PC-3 (cell line): ENCODE results near the gene SMAP2. TPM values are rescaled to one million over a fixed set of nuclear protein-coding genes. Genes with fewer than 3 reads are reported as not detected.

ENCODE experiments used
- ATAC-seq: fragments of 200-7000 bp; cut with Tn5 transposase; 2 replicates; pipeline ENCODE4 v1.9.1; 2020; ENCODE audit warnings: mild to moderate bottlenecking, moderate library complexity
- BruUV-seq: library from RNA; stranded (reverse); fragments of 400-500 nt; replicated peaks from 2 replicates; lab custom pipeline; 2021; lab: Mats Ljungman, UMichigan
- CTCF ChIA-PET: fragments of 300-600 bp; sonication (Branson Sonifier 250); formaldehyde crosslinking; loops from one replicate; lab custom pipeline; 2022; ENCODE audit warnings: antibody characterized with exemption; lab: Charles Lee
- POLR2A ChIA-PET: fragments of 300-600 bp; sonication (Branson Sonifier 250); formaldehyde crosslinking; loops from one replicate; lab custom pipeline; 2022; ENCODE audit warnings: antibody characterized with exemption; ENCODE audit not compliant: unreplicated experiment; lab: Charles Lee
- DNase-seq: peaks from one replicate; pipeline ENCODE4 v3.0.0-alpha.2; 2015
- H2AFZ ChIP-seq: fragments of 300-600 bp; sonication (generic); 2 replicates; pipeline ENCODE4 v1.6.0; 2016; ENCODE audit warnings: antibody characterized with exemption, low read length
- H3F3A ChIP-seq: fragments of 300-600 bp; sonication (generic); one replicate; pipeline ENCODE4 v1.6.0; 2017; ENCODE audit warnings: antibody characterized with exemption, low read length, control low read depth, mild to moderate bottlenecking; ENCODE audit not compliant: unreplicated experiment
- H3K27ac ChIP-seq: fragments of 300-600 bp; sonication (generic); 2 replicates; pipeline ENCODE4 v1.5.1; 2016; ENCODE audit warnings: mild to moderate bottlenecking, low read length
- H3K27me3 ChIP-seq: fragments of 300-600 bp; sonication (generic); 2 replicates; pipeline ENCODE4 v1.6.1; 2016; ENCODE audit warnings: low read length, mixed read lengths
- H3K36me3 ChIP-seq: fragments of 300-600 bp; sonication (generic); 2 replicates; pipeline ENCODE4 v1.6.1; 2016; ENCODE audit warnings: low read depth, mixed run types, low read length, mixed read lengths
- H3K4me1 ChIP-seq: fragments of 300-600 bp; sonication (generic); 2 replicates; pipeline ENCODE4 v1.5.1; 2016; ENCODE audit warnings: low read length; ENCODE audit not compliant: insufficient read depth
- H3K4me2 ChIP-seq: fragments of 300-600 bp; sonication (generic); 2 replicates; pipeline ENCODE4 v1.6.0; 2016; ENCODE audit warnings: low read length
- H3K4me3 ChIP-seq: fragments of 300-600 bp; sonication (generic); 2 replicates; pipeline ENCODE4 v1.5.1; 2016; ENCODE audit warnings: mild to moderate bottlenecking, low read length, mixed read lengths
- H3K79me2 ChIP-seq: fragments of 300-600 bp; sonication (generic); 2 replicates; pipeline ENCODE4 v1.6.1; 2017; ENCODE audit warnings: low read length, mixed read lengths
- H3K9ac ChIP-seq: fragments of 300-600 bp; sonication (generic); 2 replicates; pipeline ENCODE4 v1.6.0; 2016; ENCODE audit warnings: mild to moderate bottlenecking, low read length
- H3K9me2 ChIP-seq: fragments of 300-600 bp; sonication (generic); replicated peaks from 2 replicates; pipeline ENCODE4 v1.6.1; 2016; ENCODE audit warnings: mixed run types, low read length, mixed read lengths
- H3K9me3 ChIP-seq: fragments of 300-600 bp; sonication (generic); 2 replicates; pipeline ENCODE4 v1.6.1; 2016; ENCODE audit warnings: low read length, mixed read lengths
- H4K20me1 ChIP-seq: fragments of 300-600 bp; sonication (generic); 2 replicates; pipeline ENCODE4 v1.6.1; 2016; ENCODE audit warnings: low read length, mixed read lengths
- EZH2 ChIP-seq: fragments of 300-600 bp; sonication (generic); IDR thresholded peaks from one replicate; pipeline ENCODE4 v1.6.1; 2017; ENCODE audit warnings: antibody characterized with exemption, mild to moderate bottlenecking, low read length; ENCODE audit not compliant: unreplicated experiment
- EZH2phosphoT487 ChIP-seq: fragments of 300-600 bp; sonication (generic); IDR thresholded peaks from 2 replicates; pipeline ENCODE4 v1.6.1; 2018; ENCODE audit warnings: mild to moderate bottlenecking, antibody characterized with exemption, low read length, borderline replicate concordance
- intact Hi-C: fragments of 100-400 bp; cut with micrococcal nuclease; formaldehyde crosslinking; loops from 2 replicates; pipeline ENCODE4 v1.9.0; 2023
- total RNA-seq: library from RNA; depleted of rRNA; stranded (reverse); fragments of >200 nt; gene quantifications from 2 replicates; pipeline ENCODE4 v1.2.3, GENCODE V29; 2014
- TF ChIP-seq, protein P1 (sequence below): fragments of 300-600 bp; sonication (generic); conservative IDR thresholded peaks from 2 replicates; pipeline ENCODE4 v1.5.1; 2017; ENCODE audit warnings: antibody characterized with exemption, low read depth, mild to moderate bottlenecking, low read length

The SMAP2 gene
- total RNA-seq, 1 experiment from 2014 or later = 48.1 TPM

DNA sequence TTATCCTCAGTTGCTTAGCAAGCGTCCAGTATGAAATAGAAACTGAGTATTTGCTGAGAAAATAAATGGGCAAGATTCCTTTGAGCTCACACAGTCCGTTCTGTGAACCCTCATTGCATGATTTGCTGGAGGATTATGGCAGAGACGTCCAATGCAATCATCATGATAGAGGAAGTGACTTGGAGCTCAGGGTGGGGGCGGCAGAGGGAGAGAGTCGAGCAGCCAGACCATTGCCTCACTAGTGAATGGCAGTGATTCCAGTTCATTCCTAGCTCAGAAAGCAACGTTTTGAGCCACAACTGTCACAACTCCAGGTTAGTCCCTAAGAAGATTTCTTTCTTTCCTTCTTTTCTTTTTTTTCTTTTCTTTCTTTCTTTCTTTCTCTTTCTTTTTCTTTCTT lies 28.9 kb upstream of the SMAP2 start:
- ATAC-seq (no peak), DNase-seq (no peak)
- BruUV-seq = no TSS peak
- Histone ChIP-seq H3K27ac (no peak overlapping the region), H3K4me1 (0 out of 2 replicates have a peak, but pooled peaks cover under 1% of the 10 kb centered on the region), H3K27me3 (no peaks in the 10 kb centered on the region), H3K36me3 (no peaks in the 10 kb centered on the region), H3K79me2 (no peaks in the 10 kb centered on the region), H2AFZ (peak overlapping the region; percentile 0; the same call in 1 of the 2 replicates), H3F3A (no peaks in the 10 kb centered on the region), H3K9me3 (no peaks in the 10 kb centered on the region), H3K4me2 (0 out of 2 replicates have a peak overlapping the region, but pooled peaks have one; percentile 0), H3K9me2 (no peaks in the 10 kb centered on the region), H4K20me1 (no peaks in the 10 kb centered on the region), H3K9ac (no peak overlapping the region), H3K4me3 (no peak overlapping the region)
- POLR2A ChIA-PET = interaction anchor here (0.5 kb wide), 1 partner anchor 13 kb away, joined by 4 read pairs; no protein-coding TSS in a partner anchor
- intact Hi-C loops = no loop called here
- CTCF ChIA-PET = no interaction called here
- TF ChIP-seq, protein P1, sequence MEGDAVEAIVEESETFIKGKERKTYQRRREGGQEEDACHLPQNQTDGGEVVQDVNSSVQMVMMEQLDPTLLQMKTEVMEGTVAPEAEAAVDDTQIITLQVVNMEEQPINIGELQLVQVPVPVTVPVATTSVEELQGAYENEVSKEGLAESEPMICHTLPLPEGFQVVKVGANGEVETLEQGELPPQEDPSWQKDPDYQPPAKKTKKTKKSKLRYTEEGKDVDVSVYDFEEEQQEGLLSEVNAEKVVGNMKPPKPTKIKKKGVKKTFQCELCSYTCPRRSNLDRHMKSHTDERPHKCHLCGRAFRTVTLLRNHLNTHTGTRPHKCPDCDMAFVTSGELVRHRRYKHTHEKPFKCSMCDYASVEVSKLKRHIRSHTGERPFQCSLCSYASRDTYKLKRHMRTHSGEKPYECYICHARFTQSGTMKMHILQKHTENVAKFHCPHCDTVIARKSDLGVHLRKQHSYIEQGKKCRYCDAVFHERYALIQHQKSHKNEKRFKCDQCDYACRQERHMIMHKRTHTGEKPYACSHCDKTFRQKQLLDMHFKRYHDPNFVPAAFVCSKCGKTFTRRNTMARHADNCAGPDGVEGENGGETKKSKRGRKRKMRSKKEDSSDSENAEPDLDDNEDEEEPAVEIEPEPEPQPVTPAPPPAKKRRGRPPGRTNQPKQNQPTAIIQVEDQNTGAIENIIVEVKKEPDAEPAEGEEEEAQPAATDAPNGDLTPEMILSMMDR = no peak
- no peak for TF ChIP-seq EZH2
- TF ChIP-seq EZH2phosphoT487 = no peak

DNA sequence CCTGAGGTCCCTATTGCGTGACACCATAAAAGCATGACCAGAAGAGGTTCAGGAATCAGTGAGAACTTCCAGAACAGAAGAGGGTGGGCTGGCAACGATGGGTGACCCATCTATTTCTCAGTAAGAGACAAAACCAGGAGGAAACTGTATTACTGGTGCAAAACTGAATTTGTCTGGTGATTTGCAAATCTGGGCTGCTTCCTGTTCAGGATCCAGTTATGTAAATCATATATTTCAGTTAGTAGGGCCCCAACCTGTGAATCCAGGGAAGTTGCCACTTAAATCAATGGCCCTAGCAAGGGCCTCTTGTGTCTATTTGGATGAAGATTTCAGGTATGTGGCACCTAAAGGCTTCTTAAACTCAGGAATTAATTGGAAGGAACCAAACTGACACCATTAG lies 23.1 kb upstream of the SMAP2 start:
- Histone ChIP-seq H4K20me1 (no peaks in the 10 kb centered on the region), H3K79me2 (no peaks in the 10 kb centered on the region), H3K9me3 (no peaks in the 10 kb centered on the region), H2AFZ (no peak overlapping the region), H3K4me2 (no peak overlapping the region), H3K36me3 (no peaks in the 10 kb centered on the region), H3K4me3 (no peak overlapping the region), H3K9me2 (no peaks in the 10 kb centered on the region), H3K27ac (no peak overlapping the region), H3K4me1 (no peaks in the 10 kb centered on the region), H3F3A (no peaks in the 10 kb centered on the region), H3K9ac (no peak overlapping the region), H3K27me3 (no peaks in the 10 kb centered on the region)
- ATAC-seq (no peak), DNase-seq (no peak)
- TF ChIP-seq EZH2phosphoT487 (no peak), EZH2 (no peak)
- TF ChIP-seq, protein P1 = no peak
- BruUV-seq = no TSS peak
- POLR2A ChIA-PET = no interaction called here
- intact Hi-C loops = no loop called here
- CTCF ChIA-PET = no interaction called here

DNA sequence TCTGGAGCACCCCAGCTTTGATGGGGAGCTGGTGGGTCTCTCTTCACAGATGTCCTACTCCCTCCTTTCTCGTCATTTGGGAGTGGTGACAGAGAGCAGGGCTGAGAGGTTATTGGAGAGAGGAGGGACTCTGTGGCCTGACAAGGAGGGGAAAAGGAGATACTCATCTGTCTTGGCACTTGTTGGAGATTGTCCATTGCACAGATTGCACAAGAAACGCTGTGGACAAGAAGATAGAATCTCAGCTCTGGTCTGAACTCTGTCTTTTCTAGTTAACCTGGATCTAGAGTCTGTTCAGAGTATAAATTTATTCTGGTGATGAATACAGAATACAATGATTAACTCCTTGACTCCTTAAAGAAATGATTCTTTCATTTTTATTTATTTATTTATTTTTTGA lies 22.4 kb upstream of the SMAP2 start:
- no peak for DNase-seq
- H3K4me1 ChIP-seq = no peaks in the 10 kb centered on the region
- CTCF ChIA-PET = no interaction called here
- no peaks in the 10 kb centered on the region for H3K9me3 ChIP-seq
- BruUV-seq = no TSS peak
- no peak overlapping the region for H3K4me3 ChIP-seq
- no peaks in the 10 kb centered on the region for H4K20me1 ChIP-seq
- no peak overlapping the region for H3K4me2 ChIP-seq
- H3K36me3 ChIP-seq = no peaks in the 10 kb centered on the region
- no peak overlapping the region for H2AFZ ChIP-seq
- H3F3A ChIP-seq = no peaks in the 10 kb centered on the region
- intact Hi-C loops = no loop called here
- H3K27ac ChIP-seq = no peak overlapping the region
- no peaks in the 10 kb centered on the region for H3K9me2 ChIP-seq
- H3K27me3 ChIP-seq = no peaks in the 10 kb centered on the region
- ATAC-seq = no peak
- TF ChIP-seq EZH2phosphoT487 (no peak), EZH2 (no peak)
- TF ChIP-seq, protein P1 = no peak
- H3K9ac ChIP-seq = no peak overlapping the region
- no peaks in the 10 kb centered on the region for H3K79me2 ChIP-seq
- POLR2A ChIA-PET = no interaction called here
